Endothelial cell of umbilical vein (primary cell): ENCODE measurements around the gene CDH23. TPM values are rescaled to one million over a fixed set of nuclear protein-coding genes. Genes with fewer than 3 reads are reported as not detected.

ENCODE experiments used
- BruUV-seq: library from RNA; stranded (reverse); fragments of 400-500 nt; replicated peaks from 2 replicates; lab custom pipeline; 2021; lab: Mats Ljungman, UMichigan
- CTCF ChIA-PET: fragments of 300-600, 350-600 bp; sonication (Branson Sonifier 250); formaldehyde crosslinking; loops from one replicate; lab custom pipeline; 2021; ENCODE audit warnings: antibody characterized with exemption, inconsistent platforms; lab: Charles Lee
- POLR2A ChIA-PET: fragments of 300-600, 350-600 bp; sonication (Branson Sonifier 250); formaldehyde crosslinking; loops from one replicate; lab custom pipeline; 2021; ENCODE audit warnings: antibody characterized with exemption, inconsistent platforms; lab: Charles Lee
- DNase-seq: peaks from one replicate; pipeline ENCODE4 v3.0.0-alpha.2; 2011; ENCODE audit warnings: low read depth, low spot score
- FAIRE-seq: peaks from 2 replicates; lab custom pipeline; 2011; peaks lifted over from hg19 to GRCh38; lab: Jason Lieb, UNC
- H2AFZ ChIP-seq: 2 replicates; pipeline ENCODE4 v1.6.0; 2012; ENCODE audit warnings: low read depth, low read length, control low read depth, inconsistent platforms
- H3K27ac ChIP-seq: 2 replicates; pipeline ENCODE4 v1.5.1; 2011; ENCODE audit warnings: low read depth, mild to moderate bottlenecking, control low read depth, low read length, moderate library complexity; ENCODE audit not compliant: insufficient read depth
- H3K27me3 ChIP-seq, 2 experiments: 2 replicates each; pipeline versions ENCODE4 v1.6.0 to v1.6.1; 2011; ENCODE audit warnings: low read length in 2 of 2, mixed read lengths in 1 of 2; ENCODE audit not compliant: control insufficient read depth in 2 of 2, insufficient read depth in 2 of 2
- H3K36me3 ChIP-seq, 2 experiments: 2 replicates in 1 of 2; 3 replicates in 1 of 2; pipeline ENCODE4 v1.5.1; 2011; ENCODE audit warnings: low read length in 2 of 2, mild to moderate bottlenecking in 1 of 2, moderate library complexity in 1 of 2; ENCODE audit not compliant: control insufficient read depth in 2 of 2, insufficient read depth in 2 of 2; ENCODE audit errors: extremely low read depth in 1 of 2
- H3K4me1 ChIP-seq: 3 replicates; pipeline ENCODE4 v1.5.1; 2011; ENCODE audit warnings: mild to moderate bottlenecking, low read length; ENCODE audit not compliant: control insufficient read depth, insufficient read depth; ENCODE audit errors: extremely low read depth
- H3K4me2 ChIP-seq: 2 replicates; pipeline ENCODE4 v1.6.1; 2011; ENCODE audit warnings: low read length, control low read depth, mixed read lengths; ENCODE audit not compliant: insufficient read depth
- H3K4me3 ChIP-seq, 3 experiments: fragments of 200-600 bp in 1 of 3; sonication (generic), shearing (Covaris generic) in 1 of 3; replicated peaks in 1 of 3; 2 replicates each; pipeline ENCODE4 v1.5.1; 2011 to 2016; ENCODE audit warnings: control low read depth in 3 of 3, low read length in 3 of 3, mild to moderate bottlenecking in 2 of 3, inconsistent platforms in 1 of 3, low read depth in 1 of 3, moderate library complexity in 1 of 3; ENCODE audit not compliant: insufficient read depth in 1 of 3
- H3K79me2 ChIP-seq: 2 replicates; pipeline ENCODE4 v1.6.0; 2012; ENCODE audit warnings: low read length, inconsistent platforms; ENCODE audit not compliant: control insufficient read depth, insufficient read depth
- H3K9ac ChIP-seq: replicated peaks from 2 replicates; pipeline ENCODE3; 2011; ENCODE audit warnings: low read length, control low read depth; ENCODE audit not compliant: insufficient read depth; ENCODE audit errors: extremely low read depth
- H3K9me1 ChIP-seq: replicated peaks from 3 replicates; pipeline ENCODE4 v1.6.0; 2011; ENCODE audit warnings: mild to moderate bottlenecking, low read length; ENCODE audit not compliant: control insufficient read depth, insufficient read depth; ENCODE audit errors: extremely low read depth
- H3K9me3 ChIP-seq: replicated peaks from 2 replicates; pipeline ENCODE4 v1.5.1; 2012; ENCODE audit warnings: low read length, inconsistent platforms; ENCODE audit not compliant: control insufficient read depth, insufficient read depth
- H4K20me1 ChIP-seq: replicated peaks from 2 replicates; pipeline ENCODE3; 2011; ENCODE audit warnings: mild to moderate bottlenecking, low read length; ENCODE audit not compliant: control insufficient read depth, insufficient read depth; ENCODE audit errors: extremely low read depth
- CTCF ChIP-seq, 2 donors: IDR thresholded peaks; 1 replicate in 1 of 2; 2 replicates in 1 of 2; pipeline ENCODE4 v1.5.1; 2011; ENCODE audit warnings: low read length in 2 of 2, mild to moderate bottlenecking in 2 of 2, moderate library complexity in 2 of 2, control low read depth in 1 of 2, inconsistent platforms in 1 of 2, low read depth in 1 of 2; ENCODE audit not compliant: insufficient read depth in 1 of 2; ENCODE audit errors: extremely low read depth in 1 of 2
- EZH2 ChIP-seq: IDR thresholded peaks from 2 replicates; pipeline ENCODE4 v1.6.1; 2012; ENCODE audit warnings: borderline replicate concordance, low read depth, mild to moderate bottlenecking, moderate library complexity, low read length, inconsistent platforms; ENCODE audit not compliant: severe bottlenecking
- FOS ChIP-seq: IDR thresholded peaks from 2 replicates; pipeline ENCODE4 v1.6.1; 2011; ENCODE audit warnings: mild to moderate bottlenecking, low read length, moderate library complexity, borderline replicate concordance; ENCODE audit not compliant: insufficient read depth
- GATA2 ChIP-seq: IDR thresholded peaks from 2 replicates; pipeline ENCODE4 v1.7.0; 2011; ENCODE audit warnings: low read depth, mild to moderate bottlenecking, moderate library complexity, mixed read lengths, low read length; ENCODE audit not compliant: insufficient read length, insufficient read depth
- JUN ChIP-seq: IDR thresholded peaks from 2 replicates; pipeline ENCODE4 v1.6.1; 2011; ENCODE audit warnings: borderline replicate concordance, low read depth; ENCODE audit not compliant: insufficient read length, insufficient read depth
- MAX ChIP-seq: IDR thresholded peaks from 2 replicates; pipeline ENCODE4 v1.6.1; 2011; ENCODE audit not compliant: insufficient read depth, insufficient read length
- MYC ChIP-seq: IDR thresholded peaks from one replicate; pipeline ENCODE4 v1.6.1; 2011; ENCODE audit warnings: mild to moderate bottlenecking, low read depth, low read length
- POLR2A ChIP-seq: IDR thresholded peaks from 2 replicates; pipeline ENCODE4 v1.6.1; 2012; ENCODE audit warnings: low read depth, mild to moderate bottlenecking, control low read depth, low read length
- POLR2AphosphoS5 ChIP-seq: IDR thresholded peaks from 2 replicates; pipeline ENCODE4 v1.6.1; 2012; ENCODE audit warnings: low read depth, mild to moderate bottlenecking, control low read depth, low read length, moderate library complexity; ENCODE audit not compliant: insufficient read depth
- dilution Hi-C: fragments of 300-500 bp; cut with MboI; formaldehyde crosslinking; loops from one replicate; pipeline ENCODE4 v1.15.0; 2019; ENCODE audit warnings: low sequenced_read_pairs; ENCODE audit not compliant: extremely low pct_ligation_motif_present
- intact Hi-C: fragments of 100-400 bp; cut with micrococcal nuclease; formaldehyde crosslinking; loops from one replicate; pipeline ENCODE4 v1.10.0; 2022
- polyA plus RNA-seq, 4 experiments: library from polyadenylated mRNA; depleted of rRNA in 3 of 4; stranded (reverse) in 3 of 4; unstranded in 1 of 4; fragments of >200 nt; gene quantifications; 2 replicates each; pipeline versions ENCODE4 v1.2.1 to v1.2.3, GENCODE V29; 2011 to 2012; ENCODE audit warnings: missing spikeins in 1 of 4
- total RNA-seq: library from RNA; stranded (reverse); gene quantifications from 2 replicates; pipeline ENCODE4 v1.2.3, GENCODE V29; 2021

Gene CDH23
- total and polyA plus RNA-seq, 2 donors (not counting 3 experiments of a cell fraction or from before 2014, with no cell fraction given) = not detected

GRCh38 chr10:71549766-71550533 is 153.2 kb downstream of the CDH23 start:
- FAIRE-seq (no peak), DNase-seq (no peak)
- intact Hi-C loops = no loop called here
- ChIA-PET CTCF (interaction anchor here (0.6 to 2.1 kb wide), 3 partner anchors 9 to 230 kb away, joined by 3 to 7 read pairs (median 3); no protein-coding TSS in a partner anchor), POLR2A (no interaction called here)
- Histone ChIP-seq H3K4me2 (no peak overlapping the region), H2AFZ (no peak overlapping the region), H3K9ac (no peak overlapping the region), H3K9me1 (no peaks in the 10 kb centered on the region), H3K79me2 (no peaks in the 10 kb centered on the region), H3K27ac (no peak overlapping the region), H3K27me3 (no peaks in the 10 kb centered on the region), H4K20me1 (no peaks in the 10 kb centered on the region), H3K4me1 (no peaks in the 10 kb centered on the region), H3K9me3 (no peaks in the 10 kb centered on the region), H3K36me3 (no peaks in the 10 kb centered on the region), H3K4me3 (no peak overlapping the region)
- TF ChIP-seq FOS (no peak), JUN (no peak), POLR2A (no peak), POLR2AphosphoS5 (no peak)
- no TSS peak for BruUV-seq
- dilution Hi-C loops = no loop called here

GRCh38 chr10:71550628-71551027 is 153.9 kb downstream of the CDH23 start:
- H3K4me2 ChIP-seq = no peak overlapping the region
- no peak overlapping the region for H2AFZ ChIP-seq
- no peak overlapping the region for H3K4me3 ChIP-seq
- no peak for FAIRE-seq
- no peaks in the 10 kb centered on the region for H4K20me1 ChIP-seq
- no peak for TF ChIP-seq EZH2
- no peak for TF ChIP-seq MAX
- TF ChIP-seq GATA2 = no peak
- TF ChIP-seq POLR2A = no peak
- no peak for TF ChIP-seq MYC
- no peak for TF ChIP-seq POLR2AphosphoS5
- no peak for TF ChIP-seq CTCF (IDR thresholded peaks at IDR 0.05; ENCODE audit: extremely low read depth in 1 of 2, insufficient read depth in 1 of 2, low read depth in 1 of 2, low read length in 2 of 2)
- TF ChIP-seq FOS = no peak
- TF ChIP-seq JUN = no peak
- H3K9me3 ChIP-seq = no peaks in the 10 kb centered on the region
- no peaks in the 10 kb centered on the region for H3K36me3 ChIP-seq
- H3K27me3 ChIP-seq = no peaks in the 10 kb centered on the region
- H3K9ac ChIP-seq = no peak overlapping the region
- H3K4me1 ChIP-seq = no peaks in the 10 kb centered on the region
- no peaks in the 10 kb centered on the region for H3K79me2 ChIP-seq
- POLR2A ChIA-PET = no interaction called here
- H3K9me1 ChIP-seq = no peaks in the 10 kb centered on the region
- no TSS peak for BruUV-seq
- CTCF ChIA-PET = interaction anchor here (0.7 to 2.1 kb wide), 2 partner anchors 19 to 231 kb away, joined by 3 to 7 read pairs; no protein-coding TSS in a partner anchor
- intact Hi-C loops = no loop called here
- H3K27ac ChIP-seq = no peak overlapping the region
- dilution Hi-C loops = no loop called here
- no peak for DNase-seq
